K562 (cell line): ENCODE results near the gene THOC3. TPM values are rescaled to one million over a fixed set of nuclear protein-coding genes. Genes with fewer than 3 reads are reported as not detected.
"Not testable (repeated sequence)": the region's sequence is repeated elsewhere in the genome, so short reads cannot be mapped to it uniquely, and the experiment has no call there.

ENCODE experiments used
- ATAC-seq: fragments of 200-7000 bp; cut with Tn5 transposase; 3 replicates; pipeline ENCODE4 v1.9.1; 2020; ENCODE audit warnings: moderate library complexity
- BruUV-seq: library from RNA; stranded (reverse); fragments of 400-500 nt; replicated peaks from 2 replicates; lab custom pipeline; 2021; lab: Mats Ljungman, UMichigan
- CTCF ChIA-PET: fragments of 300-600 bp; formaldehyde crosslinking; extraction: SDS; loops from one replicate; lab custom pipeline; 2021; ENCODE audit warnings: low intra/inter-chr PET ratio; lab: Yijun Ruan, JAX
- POLR2A ChIA-PET: fragments of 300-600, 350-650 bp; sonication (Branson Sonifier 250); formaldehyde crosslinking; extraction: SDS; loops from one replicate; lab custom pipeline; 2021; ENCODE audit warnings: antibody characterized with exemption, inconsistent platforms; lab: Yijun Ruan, JAX
- DNase-seq, 4 experiments: peaks; one replicate each; pipeline versions ENCODE4 v3.0.0 to v3.0.0-alpha.2; 2011 to 2018; ENCODE audit warnings: low spot score in 3 of 4, mixed read lengths in 3 of 4; ENCODE audit errors: extremely low read depth in 1 of 4
- FAIRE-seq: peaks from 2 replicates; lab custom pipeline; 2011; peaks lifted over from hg19 to GRCh38; lab: Jason Lieb, UNC
- H2AFZ ChIP-seq: 2 replicates; pipeline ENCODE4 v1.6.0; 2011; ENCODE audit warnings: low read depth, low read length, control low read depth, inconsistent platforms
- H3K27ac ChIP-seq: fragments of 200-600 bp; 3 replicates; pipeline ENCODE4 v1.8.0; 2011; ENCODE audit warnings: low read depth, mild to moderate bottlenecking, control low read depth, inconsistent platforms, low read length, moderate library complexity, mixed read lengths; ENCODE audit errors: extremely low read depth
- H3K27me3 ChIP-seq, 2 experiments: fragments of 300-600 bp in 1 of 2; 2 replicates in 1 of 2; 3 replicates in 1 of 2; pipeline versions ENCODE4 v1.6.0 to v1.8.0; 2011; ENCODE audit warnings: inconsistent platforms in 2 of 2, low read length in 2 of 2, mild to moderate bottlenecking in 1 of 2, mixed read lengths in 1 of 2, moderate library complexity in 1 of 2; ENCODE audit not compliant: control insufficient read depth in 2 of 2, insufficient read depth in 2 of 2
- H3K36me3 ChIP-seq: fragments of 300-600 bp; 3 replicates; pipeline ENCODE4 v1.8.0; 2011; ENCODE audit warnings: mild to moderate bottlenecking, low read length, inconsistent platforms; ENCODE audit not compliant: control insufficient read depth, insufficient read depth
- H3K4me1 ChIP-seq, 2 experiments: fragments of 200-600 bp in 1 of 2; replicated peaks in 1 of 2; 2 replicates in 1 of 2; 3 replicates in 1 of 2; pipeline versions ENCODE4 v1.5.1 to v1.8.0; 2011; ENCODE audit warnings: inconsistent platforms in 2 of 2, low read length in 2 of 2, mild to moderate bottlenecking in 1 of 2, mixed read lengths in 1 of 2, moderate library complexity in 1 of 2; ENCODE audit not compliant: control insufficient read depth in 2 of 2, insufficient read depth in 2 of 2
- H3K4me2 ChIP-seq: 2 replicates; pipeline ENCODE4 v1.6.1; 2011; ENCODE audit warnings: low read length, control low read depth, inconsistent platforms, mixed read lengths; ENCODE audit not compliant: insufficient read depth
- H3K4me3 ChIP-seq: fragments of 200-600 bp; sonication (generic), shearing (Covaris generic); 2 replicates; pipeline ENCODE4 v1.5.1; 2016; ENCODE audit warnings: control low read depth, inconsistent platforms
- H3K79me2 ChIP-seq: fragments of 200-600 bp; 3 replicates; pipeline ENCODE4 v1.8.0; 2011; ENCODE audit warnings: low read length, inconsistent platforms; ENCODE audit not compliant: control insufficient read depth, insufficient read depth
- H3K9ac ChIP-seq, 2 experiments: 2 replicates each; pipeline versions ENCODE4 v1.6.0 to v1.6.1; 2011; ENCODE audit warnings: low read depth in 2 of 2, low read length in 2 of 2, control low read depth in 1 of 2, inconsistent platforms in 1 of 2, mild to moderate bottlenecking in 1 of 2, mixed read lengths in 1 of 2; ENCODE audit not compliant: insufficient read depth in 1 of 2
- H3K9me1 ChIP-seq: one replicate; pipeline ENCODE4 v1.6.0; 2011; ENCODE audit warnings: inconsistent platforms, mild to moderate bottlenecking, low read length, moderate library complexity; ENCODE audit not compliant: control insufficient read depth, insufficient read depth
- H3K9me3 ChIP-seq: replicated peaks from 2 replicates; pipeline ENCODE4 v1.5.1; 2011; ENCODE audit warnings: low read depth, low read length, inconsistent platforms; ENCODE audit not compliant: control insufficient read depth, insufficient read depth
- H4K20me1 ChIP-seq: replicated peaks from 2 replicates; pipeline ENCODE4 v1.6.1; 2011; ENCODE audit warnings: low read length, inconsistent platforms, mixed read lengths; ENCODE audit not compliant: control insufficient read depth, insufficient read depth
- CBX5 ChIP-seq: IDR thresholded peaks from 2 replicates; pipeline ENCODE4 v1.6.1; 2014; ENCODE audit warnings: low read depth, borderline replicate concordance
- CHD2 ChIP-seq: IDR thresholded peaks from 2 replicates; pipeline ENCODE4 v1.6.1; 2011; ENCODE audit warnings: low read depth, low read length
- NFATC3 ChIP-seq: fragments of 450-650 bp; IDR thresholded peaks from 2 replicates; pipeline ENCODE4 v1.6.1; 2017; ENCODE audit warnings: mild to moderate bottlenecking
- SETDB1 ChIP-seq: IDR thresholded peaks from one replicate; pipeline ENCODE4 v1.6.1; 2012; ENCODE audit warnings: low read length, control low read depth, inconsistent platforms
- TSC22D4 ChIP-seq: fragments of 450-650 bp; IDR thresholded peaks from 2 replicates; pipeline ENCODE4 v1.6.1; 2016; ENCODE audit warnings: missing genetic modification characterization, missing biosample characterization, control low read depth
- WGBS: fragments of 100-300 bp; shearing (Covaris generic); methylation state at CpG from one replicate; pipeline ENCODE4 v1.1.6; 2016; ENCODE audit warnings: low coverage, mixed read lengths; ENCODE audit not compliant: insufficient coverage; ENCODE audit errors: missing lambda C conversion rate; 5-methylcytosine and 5-hydroxymethylcytosine counted together
- in situ Hi-C: fragments of 300-500 bp; cut with MboI; formaldehyde crosslinking; loops from 4 replicates; pipeline ENCODE4 v1.15.0; 2018; ENCODE audit warnings: inconsistent platforms, mixed read lengths
- intact Hi-C: fragments of 100-400 bp; cut with micrococcal nuclease; formaldehyde crosslinking; loops from 2 replicates; pipeline ENCODE4 v1.14.2; 2022
- polyA plus RNA-seq, 8 experiments: library from polyadenylated mRNA; depleted of rRNA in 4 of 8; stranded (reverse) in 5 of 8; unstranded in 3 of 8; fragments of >200 nt; fragmentation: Nextera tagmentation in 2 of 8; fragmentation: Illumina TruSeq in 1 of 8; extraction: Ambion mirVana in 2 of 8; extraction: Trizol in 1 of 8; gene quantifications; 2 replicates each; pipeline versions ENCODE4 v1.2.1 to v1.2.3, GENCODE V29; 2011 to 2014; ENCODE audit warnings: inconsistent platforms in 1 of 8, missing spikeins in 1 of 8
- total RNA-seq, 7 experiments: library from RNA; depleted of rRNA in 6 of 7; stranded (reverse); fragments of >200 nt in 6 of 7; fragmentation: Illumina TruSeq in 2 of 7; extraction: Trizol in 2 of 7; gene quantifications; 2 replicates each; pipeline versions ENCODE4 v1.2.1 to v1.2.3, GENCODE V29; 2011 to 2021; ENCODE audit warnings: low replicate concordance in 1 of 7

THOC3 gene
- total and polyA plus RNA-seq, 9 of the 15 experiments (the other 6 are each of a cell fraction or from before 2014, with no cell fraction given), result 29.8 to 360 (median 112) TPM

DNA sequence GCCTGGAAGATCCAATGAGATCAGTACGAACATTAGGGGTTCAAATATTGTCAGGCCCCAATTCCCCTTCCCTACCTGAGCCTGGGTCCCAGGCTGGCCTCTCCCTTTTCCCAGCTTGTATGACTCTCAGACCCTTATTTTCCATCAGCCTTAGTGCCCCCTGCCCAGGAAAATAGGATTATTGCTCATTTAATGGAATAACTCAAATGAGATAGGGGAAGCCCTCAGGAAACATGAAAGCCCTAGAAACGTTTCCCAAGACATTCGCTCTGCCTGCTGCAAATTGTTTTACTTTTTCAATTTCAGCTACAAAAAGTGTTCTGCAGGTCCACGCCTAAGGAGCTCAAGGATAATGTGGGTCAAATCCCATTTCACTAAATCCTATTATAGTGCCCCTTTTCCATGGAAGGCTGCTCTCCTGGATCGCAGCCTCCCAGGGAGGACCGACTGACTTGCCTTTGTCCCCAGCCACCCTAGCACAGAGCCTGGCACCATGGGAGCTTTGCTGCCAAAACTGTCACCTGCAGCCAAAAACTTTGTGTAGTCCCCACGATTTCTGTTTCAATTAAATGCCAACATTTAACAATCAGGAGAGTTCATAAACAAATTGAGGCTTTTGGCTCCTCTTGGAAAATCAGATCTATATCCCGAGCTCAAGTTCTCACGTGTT lies 46.9 kb downstream of the THOC3 start (continued):
- TF ChIP-seq CHD2 (no peak), CBX5 (no peak), NFATC3 (no peak)

DNA sequence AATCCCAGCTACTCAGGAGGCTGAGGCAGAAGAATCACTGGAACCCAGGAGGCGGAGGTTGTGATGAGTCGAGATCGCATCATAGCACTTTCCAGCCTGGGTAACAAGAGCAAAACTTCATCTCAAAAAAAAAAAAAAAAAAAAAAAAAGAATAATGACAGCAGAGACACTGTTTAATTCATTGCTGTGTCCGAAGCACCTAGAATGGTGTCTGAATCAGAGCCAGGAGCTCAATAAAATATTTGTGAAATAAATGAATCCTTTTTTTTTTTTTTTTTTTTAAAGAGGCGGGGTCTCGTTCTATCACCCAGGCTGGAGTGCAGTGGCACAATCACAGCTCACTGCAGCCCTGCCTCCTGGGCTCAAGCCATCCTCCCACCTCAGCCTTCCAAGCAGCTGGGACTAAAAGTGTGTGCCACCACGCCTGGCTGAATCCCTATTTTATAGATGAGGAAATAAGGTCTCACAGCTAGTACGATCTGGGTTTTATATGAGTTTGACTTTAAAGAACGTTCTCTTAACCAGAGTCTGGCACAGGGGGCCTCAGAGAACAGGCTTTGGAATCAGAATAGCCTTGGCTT lies 47.8 kb downstream of the THOC3 start:
- CTCF ChIA-PET, result no interaction called here
- no TSS peak for BruUV-seq
- FAIRE-seq (no peak), ATAC-seq (no peak), DNase-seq (no peak)
- Histone ChIP-seq H3K27me3 (no peaks in the 10 kb centered on the region), H3K4me3 (no peak overlapping the region), H3K36me3 (no peaks in the 10 kb centered on the region), H3K79me2 (no peaks in the 10 kb centered on the region), H3K4me1 (no peaks in the 10 kb centered on the region), H2AFZ (no peak overlapping the region), H3K4me2 (no peak overlapping the region), H3K9me3 (no peaks in the 10 kb centered on the region), H3K27ac (no peak overlapping the region), H3K9ac (no peak overlapping the region), H4K20me1 (no peaks in the 10 kb centered on the region), H3K9me1 (no peaks in the 10 kb centered on the region)
- POLR2A ChIA-PET, result interaction anchor here (0.6 kb wide), 2 partner anchors 35 to 167 kb away, joined by 3 read pairs; no protein-coding TSS in a partner anchor
- WGBS, result 45% methylated on average over 9 of the region's 9 CpGs
- intact Hi-C loops, result no loop called here
- in situ Hi-C loops, result no loop called here
- TF ChIP-seq TSC22D4, result no peak
- TF ChIP-seq SETDB1, result no peak

DNA sequence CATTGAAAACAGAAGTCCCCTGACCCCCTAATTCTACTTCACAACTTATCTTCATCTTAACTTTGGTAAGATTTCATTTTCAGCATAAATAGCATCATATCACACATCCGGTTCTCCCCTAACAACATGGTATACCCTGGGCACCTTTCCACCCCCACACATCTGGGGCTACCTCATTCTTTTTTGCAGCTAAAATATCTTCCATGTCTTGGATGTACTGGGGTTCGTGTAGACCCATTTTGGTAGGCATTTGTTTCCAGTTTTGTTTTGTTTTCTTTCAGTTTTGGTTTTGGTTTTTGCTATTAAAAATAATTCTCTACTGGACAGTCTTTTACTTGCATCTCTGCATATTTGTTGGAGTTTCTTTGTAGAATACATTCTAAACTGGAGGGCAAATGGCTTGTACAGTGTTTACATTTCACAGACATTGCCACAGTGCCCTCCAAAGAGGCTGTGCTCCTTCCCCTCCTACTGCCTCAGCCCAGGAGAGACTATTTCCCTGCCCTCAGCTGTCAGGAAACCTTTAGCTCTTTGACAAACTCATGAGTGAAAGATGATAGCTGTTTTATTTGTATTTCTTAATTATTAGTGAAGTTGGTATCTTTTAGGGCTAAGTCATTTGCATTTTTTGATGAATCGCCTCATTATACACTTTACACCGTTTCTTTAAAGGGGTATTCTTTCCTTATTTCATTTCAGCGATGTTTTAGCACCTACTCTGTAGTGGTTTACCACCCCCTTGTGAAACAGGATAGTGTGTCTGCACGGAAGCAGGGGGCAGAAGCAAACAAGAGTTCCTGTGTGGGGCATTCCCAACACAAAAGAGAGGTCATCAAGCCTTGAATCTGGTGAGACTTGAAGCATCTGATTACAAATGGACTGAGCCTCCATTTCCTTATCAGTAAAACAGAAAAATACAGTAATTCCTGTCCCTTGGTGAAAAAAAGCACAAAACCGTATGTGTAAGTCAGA lies 52.8 kb downstream of the THOC3 start:
- not testable (repeated sequence) for H3K36me3 ChIP-seq
- FAIRE-seq, result peak; percentile 29

More for the DNA sequence above, 52.8 kb downstream of the THOC3 start:
- H3K9me3 ChIP-seq, CTCF ChIA-PET, H3K27ac ChIP-seq, H3K79me2 ChIP-seq, ATAC-seq, H4K20me1 ChIP-seq, H3K4me3 ChIP-seq, H2AFZ ChIP-seq, in situ Hi-C loops, H3K4me2 ChIP-seq, POLR2A ChIA-PET, BruUV-seq, H3K9me1 ChIP-seq, H3K9ac ChIP-seq, H3K27me3 ChIP-seq, DNase-seq, H3K4me1 ChIP-seq, intact Hi-C loops: not testable (repeated sequence)
- 9% methylated on average over 5 of the region's 7 CpGs for WGBS
